A549 (cell line): ENCODE data around the gene CCDC124. TPM values are rescaled to one million over a fixed set of nuclear protein-coding genes. Genes with fewer than 3 reads are reported as not detected.
"Not testable (repeated sequence)": the region's sequence is repeated elsewhere in the genome, so short reads cannot be mapped to it uniquely, and the experiment has no call there.

Source experiments
- ATAC-seq, 2 experiments: fragments of 200-7000 bp in 1 of 2; fragments of >200 bp in 1 of 2; cut with Nextera tagmentation in 1 of 2; cut with Tn5 transposase in 1 of 2; 3 replicates each; pipeline versions ENCODE4 v1.8.0 to v1.9.1; 2018 to 2020; ENCODE audit warnings: mild to moderate bottlenecking in 1 of 2, moderate library complexity in 1 of 2
- CTCF ChIA-PET: fragments of 300-600 bp; sonication (Branson Sonifier 250); formaldehyde crosslinking; extraction: SDS; loops from one replicate; lab custom pipeline; 2021; ENCODE audit warnings: antibody characterized with exemption, inconsistent platforms; lab: Yijun Ruan, JAX
- POLR2A ChIA-PET: fragments of 350-600 bp; formaldehyde crosslinking; extraction: SDS; loops from one replicate; lab custom pipeline; 2021; ENCODE audit warnings: antibody characterized with exemption, inconsistent platforms; lab: Yijun Ruan, JAX
- DNase-seq, 2 experiments: peaks; one replicate each; pipeline versions ENCODE4 v3.0.0 to v3.0.0-alpha.2; 2011 to 2016; ENCODE audit warnings: low read depth in 1 of 2, low spot score in 1 of 2
- FAIRE-seq: peaks from 2 replicates; lab custom pipeline; 2011; peaks lifted over from hg19 to GRCh38; lab: Jason Lieb, UNC
- H3K27ac ChIP-seq, 2 experiments: fragments of >200 bp; sonication (Bioruptor Twin); formaldehyde crosslinking; 3 replicates each; pipeline ENCODE4 v1.5.1; 2016 to 2017
- H3K4me1 ChIP-seq: fragments of >200 bp; sonication (Bioruptor Twin); formaldehyde crosslinking; 3 replicates; pipeline ENCODE4 v1.6.1; 2016
- H3K4me2 ChIP-seq: fragments of >200 bp; sonication (Bioruptor Twin); formaldehyde crosslinking; 3 replicates; pipeline ENCODE4 v1.6.1; 2016
- H3K4me3 ChIP-seq: fragments of >200 bp; sonication (Bioruptor Twin); formaldehyde crosslinking; 3 replicates; pipeline ENCODE4 v1.5.1; 2016
- H3K9me3 ChIP-seq: fragments of >200 bp; sonication (Bioruptor Twin); formaldehyde crosslinking; 3 replicates; pipeline ENCODE4 v1.6.1; 2016
- BCL3 ChIP-seq: fragments of >200 bp; sonication (Bioruptor Twin); formaldehyde crosslinking; IDR thresholded peaks from 3 replicates; pipeline ENCODE4 v1.6.1; 2016
- CHD2 ChIP-seq: fragments of 150-350 bp; IDR thresholded peaks from 2 replicates; pipeline ENCODE4 v1.6.1; 2014; ENCODE audit warnings: low read length; ENCODE audit not compliant: partially characterized antibody
- CTCF ChIP-seq: fragments of >200 bp; sonication (Bioruptor Twin); formaldehyde crosslinking; IDR thresholded peaks from 3 replicates; pipeline ENCODE4 v1.5.1; 2016
- FOSB ChIP-seq: fragments of 250-450 bp; sonication (Bioruptor Pico); IDR thresholded peaks from 2 replicates; pipeline ENCODE4 v1.5.0; 2020; ENCODE audit warnings: mild to moderate bottlenecking, moderate library complexity
- HOXA7 ChIP-seq: fragments of 250-450 bp; sonication (Bioruptor Pico); IDR thresholded peaks from 2 replicates; pipeline ENCODE4 v1.5.0; 2020; ENCODE audit warnings: mild to moderate bottlenecking, moderate library complexity
- NPAS2 ChIP-seq: fragments of 250-450 bp; sonication (Bioruptor Pico); IDR thresholded peaks from 2 replicates; pipeline ENCODE4 v1.8.0; 2022; ENCODE audit warnings: mild to moderate bottlenecking, moderate library complexity, borderline replicate concordance
- NR3C1 ChIP-seq: fragments of >200 bp; sonication (Bioruptor Twin); formaldehyde crosslinking; IDR thresholded peaks from 3 replicates; pipeline ENCODE4 v1.6.1; 2017
- SMC3 ChIP-seq: fragments of >200 bp; sonication (Bioruptor Twin); formaldehyde crosslinking; IDR thresholded peaks from 3 replicates; pipeline ENCODE4 v1.6.1; 2018; ENCODE audit warnings: inconsistent platforms
- TFCP2L1 ChIP-seq: fragments of 250-450 bp; sonication (Bioruptor Pico); IDR thresholded peaks from 2 replicates; pipeline ENCODE4 v1.5.0; 2021; ENCODE audit warnings: mild to moderate bottlenecking
- ZFP36 ChIP-seq: fragments of 450-650 bp; IDR thresholded peaks from 2 replicates; pipeline ENCODE4 v1.6.1; 2014; ENCODE audit warnings: borderline replicate concordance; ENCODE audit not compliant: partially characterized antibody
- ZNF302 ChIP-seq: fragments of 250-450 bp; sonication (Bioruptor Pico); IDR thresholded peaks from 2 replicates; pipeline ENCODE4 v1.9.0; 2021; ENCODE audit warnings: inconsistent platforms, mild to moderate bottlenecking, moderate library complexity
- ZSCAN20 ChIP-seq: fragments of 250-450 bp; sonication (Bioruptor Pico); IDR thresholded peaks from 2 replicates; pipeline ENCODE4 v1.8.0; 2022; ENCODE audit warnings: mild to moderate bottlenecking, moderate library complexity
- WGBS: methylation state at CpG from one replicate; pipeline ENCODE4 v1.1.6; 2017; ENCODE audit errors: missing lambda C conversion rate; 5-methylcytosine and 5-hydroxymethylcytosine counted together
- polyA plus RNA-seq, 4 experiments: library from polyadenylated mRNA; depleted of rRNA in 3 of 4; stranded (reverse); fragments of >200 nt; fragmentation: RNase III in 1 of 4; extraction: RNeasy Plus Mini Kit Qiagen cat#74134 plus additional on column Dnase treatment in 1 of 4; gene quantifications; 2 replicates in 3 of 4; 3 replicates in 1 of 4; pipeline ENCODE4 v1.2.3, GENCODE V29; 2011 to 2017
- TF ChIP-seq, protein P1 (sequence below): IDR thresholded peaks from 2 replicates; pipeline ENCODE4 v1.6.1; 2012

The CCDC124 gene
- polyA plus RNA-seq, 2 of the 4 experiments (the other 2 are of a cell fraction), result 35.4 to 113 TPM

DNA sequence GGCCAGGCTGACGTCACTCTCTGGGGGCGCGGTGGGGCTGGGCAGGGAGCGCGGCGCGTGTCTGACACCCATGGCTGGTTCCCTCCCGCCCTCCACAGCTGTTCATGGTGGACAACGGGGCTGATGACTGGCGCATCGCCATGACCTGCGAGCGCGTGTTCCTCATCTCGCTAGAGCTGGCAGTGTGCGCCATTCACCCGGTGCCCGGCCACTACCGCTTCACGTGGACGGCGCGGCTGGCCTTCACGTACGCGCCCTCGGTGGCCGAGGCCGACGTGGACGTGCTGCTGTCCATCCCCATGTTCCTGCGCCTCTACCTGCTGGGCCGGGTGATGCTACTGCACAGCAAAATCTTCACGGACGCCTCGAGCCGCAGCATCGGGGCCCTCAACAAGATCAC, 48.8 kb downstream of the CCDC124 start:
- 91% methylated on average over 38 of the region's 38 CpGs for WGBS
- CTCF ChIA-PET, result interaction anchor here (0.6 to 3.5 kb wide), 5 partner anchors 15 to 122 kb away, joined by 3 to 18 read pairs (median 5); partner anchors contain the start of gene RPL18A
- ATAC-seq (no peak), FAIRE-seq (no peak), DNase-seq (no peak)
- POLR2A ChIA-PET, result no interaction called here
- no peaks in the 10 kb centered on the region for H3K4me1 ChIP-seq
- H3K4me3 ChIP-seq, result no peak overlapping the region
- no peak overlapping the region for H3K4me2 ChIP-seq
- TF ChIP-seq BCL3 (no peak), ZFP36 (no peak)
- no peaks in the 10 kb centered on the region for H3K9me3 ChIP-seq
- H3K27ac ChIP-seq, result no peak overlapping the region

- FAIRE-seq (no peak), ATAC-seq (no peak), DNase-seq (no peak)
- POLR2A ChIA-PET, result no interaction called here
- Histone ChIP-seq H3K4me2 (no peak overlapping the region), H3K4me3 (no peak overlapping the region)
- TF ChIP-seq ZSCAN20 (CRISPR knock-in tag) (no peak), HOXA7 (CRISPR knock-in tag) (no peak), CTCF (no peak), NR3C1 (no peak)
- TF ChIP-seq, all 56 proteins: peak for 0
- CTCF ChIA-PET, result interaction anchor here (1.4 to 3.5 kb wide), 4 partner anchors 14 to 122 kb away, joined by 3 to 18 read pairs (median 10); partner anchors contain the start of gene RPL18A
- Histone ChIP-seq H3K27ac (no peak overlapping the region), H3K4me1 (no peaks in the 10 kb centered on the region), H3K9me3 (no peaks in the 10 kb centered on the region)
- whole genome bisulfite sequencing, result 86% methylated on average over 17 of the region's 22 CpGs
Measured at GRCh38 chr19:17982430-17982829, 49.6 kb downstream of the CCDC124 start.

DNA sequence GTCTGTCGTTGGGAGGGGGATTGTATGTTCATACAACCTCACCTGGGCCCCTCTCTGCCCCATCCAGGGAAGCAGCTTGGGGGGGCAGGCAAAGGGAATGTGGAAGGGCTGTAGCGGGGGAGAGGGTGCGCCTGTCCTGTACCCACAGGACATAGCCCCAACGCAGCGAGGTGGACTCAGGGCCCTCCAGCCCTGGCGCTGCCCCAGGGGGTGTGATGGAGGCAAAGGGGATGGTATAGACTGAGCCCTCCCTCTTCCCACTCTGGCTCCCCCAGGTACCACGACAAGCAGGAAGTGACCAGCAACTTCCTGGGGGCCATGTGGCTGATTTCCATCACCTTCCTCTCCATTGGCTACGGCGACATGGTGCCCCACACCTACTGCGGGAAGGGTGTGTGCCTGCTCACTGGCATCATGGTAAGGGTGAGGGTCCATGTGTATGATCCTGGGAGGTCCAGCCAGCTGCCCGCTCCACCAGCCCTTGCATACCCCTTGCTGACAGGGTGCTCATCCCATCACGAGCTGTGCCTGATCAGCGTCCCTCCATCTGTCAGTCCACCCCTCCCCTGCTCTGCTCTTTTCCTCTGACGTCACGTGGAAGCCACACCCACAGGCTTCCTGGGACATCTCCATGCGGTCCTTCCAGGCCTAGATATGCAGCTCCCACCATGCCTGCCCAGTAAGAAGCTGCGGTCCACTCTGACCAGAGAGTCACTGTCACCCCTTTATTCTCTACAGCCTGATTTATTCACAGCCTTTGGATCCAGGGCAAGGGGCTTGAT, 52.4 kb downstream of the CCDC124 start:
- Histone ChIP-seq H3K4me3 (no peak overlapping the region), H3K4me2 (no peak overlapping the region), H3K4me1 (no peaks in the 10 kb centered on the region), H3K9me3 (no peaks in the 10 kb centered on the region), H3K27ac (no peak overlapping the region)
- ChIA-PET CTCF (interaction anchor here (0.8 to 1.7 kb wide), 3 partner anchors 12 to 115 kb away, joined by 3 to 5 read pairs (median 3); no protein-coding TSS in a partner anchor), POLR2A (no interaction called here)
- 69% methylated on average over 15 of the region's 17 CpGs for WGBS
- FAIRE-seq, result no peak
- TF ChIP-seq FOSB (CRISPR knock-in tag), result no peak
- TF ChIP-seq TFCP2L1 (CRISPR knock-in tag), result no peak
- TF ChIP-seq ZNF302 (CRISPR knock-in tag), result no peak
- TF ChIP-seq HOXA7 (CRISPR knock-in tag), result no peak
- TF ChIP-seq CHD2, result no peak
- TF ChIP-seq NPAS2 (CRISPR knock-in tag), result no peak
- no peak for TF ChIP-seq SMC3
- TF ChIP-seq, protein P1, sequence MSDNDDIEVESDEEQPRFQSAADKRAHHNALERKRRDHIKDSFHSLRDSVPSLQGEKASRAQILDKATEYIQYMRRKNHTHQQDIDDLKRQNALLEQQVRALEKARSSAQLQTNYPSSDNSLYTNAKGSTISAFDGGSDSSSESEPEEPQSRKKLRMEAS, result no peak
- ATAC-seq, result peak; percentile 58 to 74; a peak in 5 of 6 replicates
- DNase-seq, result peak in 1 of 2 experiments; percentile 41

DNA sequence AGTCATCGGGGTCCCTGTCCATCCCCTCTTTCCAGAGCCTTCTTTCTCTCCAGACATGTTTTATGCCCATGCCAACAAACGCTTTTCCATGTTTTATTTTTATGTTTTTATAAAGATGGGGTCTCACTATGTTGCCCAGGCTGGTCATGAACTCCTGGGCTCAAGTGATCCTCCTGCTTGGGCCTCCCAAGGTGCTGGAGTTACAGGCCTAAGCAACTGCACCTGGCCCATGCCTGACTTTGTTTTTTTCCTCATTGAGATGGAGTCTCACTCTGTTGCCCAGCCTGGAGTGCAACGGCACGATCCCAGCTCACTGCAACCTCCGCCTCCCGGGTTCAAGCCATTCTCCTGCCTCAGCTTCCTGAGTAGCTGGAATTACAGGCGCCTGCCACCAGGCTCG, 53.8 kb downstream of the CCDC124 start:
- POLR2A ChIA-PET, H3K27ac ChIP-seq, H3K4me2 ChIP-seq, DNase-seq, ATAC-seq, H3K4me3 ChIP-seq, H3K4me1 ChIP-seq, FAIRE-seq, H3K9me3 ChIP-seq: not testable (repeated sequence)
- CTCF ChIA-PET, result interaction anchor here (0.9 to 1.7 kb wide), 2 partner anchors 10 to 48 kb away, joined by 4 to 5 read pairs; no protein-coding TSS in a partner anchor
- 86% methylated on average over 8 of the region's 8 CpGs for whole genome bisulfite sequencing
